GM19099 (cell line): ENCODE results near the gene FAM3A.

Source experiments
- POLR2A ChIP-seq: IDR thresholded peaks from 3 replicates; pipeline ENCODE4 v1.6.1; 2011; ENCODE audit warnings: low read depth; ENCODE audit not compliant: insufficient read length; ENCODE audit errors: extremely low read depth

FAM3A gene

DNA sequence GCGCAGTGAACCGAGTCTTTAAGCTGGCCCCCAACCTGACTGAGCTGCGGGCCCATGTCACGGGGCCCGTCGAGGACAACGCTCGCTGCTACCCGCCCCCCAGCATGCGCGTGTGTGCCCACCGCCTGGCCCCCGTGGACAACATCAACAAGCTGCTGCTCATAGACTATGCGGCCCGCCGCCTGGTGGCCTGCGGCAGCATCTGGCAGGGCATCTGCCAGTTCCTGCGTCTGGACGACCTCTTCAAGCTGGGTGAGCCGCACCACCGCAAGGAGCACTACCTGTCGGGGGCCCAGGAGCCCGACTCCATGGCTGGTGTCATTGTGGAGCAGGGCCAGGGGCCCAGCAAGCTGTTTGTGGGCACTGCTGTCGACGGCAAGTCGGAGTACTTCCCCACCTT is 55.7 kb downstream of the FAM3A start:
- no peak for TF ChIP-seq POLR2A

DNA sequence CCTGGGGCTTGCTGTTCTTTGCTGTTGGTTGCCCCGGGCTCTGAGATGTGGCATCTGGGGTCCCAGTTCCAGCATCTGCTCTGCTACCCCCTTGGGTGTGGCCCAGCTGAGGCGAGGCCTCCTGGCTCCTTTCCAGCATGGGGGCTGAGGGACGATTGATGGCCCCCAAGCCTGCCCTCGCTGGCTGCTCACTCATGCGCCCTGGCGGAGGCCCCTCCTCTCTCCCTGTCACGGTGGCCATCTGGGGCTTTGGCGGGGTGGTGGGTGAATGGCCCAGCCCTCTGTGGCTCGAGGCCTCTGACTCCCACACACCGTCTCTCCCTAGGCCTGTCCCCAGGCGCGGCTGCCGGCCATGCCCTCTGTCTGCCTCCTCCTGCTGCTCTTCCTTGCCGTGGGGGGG is 56.2 kb downstream of the FAM3A start:
- no peak for TF ChIP-seq POLR2A

DNA sequence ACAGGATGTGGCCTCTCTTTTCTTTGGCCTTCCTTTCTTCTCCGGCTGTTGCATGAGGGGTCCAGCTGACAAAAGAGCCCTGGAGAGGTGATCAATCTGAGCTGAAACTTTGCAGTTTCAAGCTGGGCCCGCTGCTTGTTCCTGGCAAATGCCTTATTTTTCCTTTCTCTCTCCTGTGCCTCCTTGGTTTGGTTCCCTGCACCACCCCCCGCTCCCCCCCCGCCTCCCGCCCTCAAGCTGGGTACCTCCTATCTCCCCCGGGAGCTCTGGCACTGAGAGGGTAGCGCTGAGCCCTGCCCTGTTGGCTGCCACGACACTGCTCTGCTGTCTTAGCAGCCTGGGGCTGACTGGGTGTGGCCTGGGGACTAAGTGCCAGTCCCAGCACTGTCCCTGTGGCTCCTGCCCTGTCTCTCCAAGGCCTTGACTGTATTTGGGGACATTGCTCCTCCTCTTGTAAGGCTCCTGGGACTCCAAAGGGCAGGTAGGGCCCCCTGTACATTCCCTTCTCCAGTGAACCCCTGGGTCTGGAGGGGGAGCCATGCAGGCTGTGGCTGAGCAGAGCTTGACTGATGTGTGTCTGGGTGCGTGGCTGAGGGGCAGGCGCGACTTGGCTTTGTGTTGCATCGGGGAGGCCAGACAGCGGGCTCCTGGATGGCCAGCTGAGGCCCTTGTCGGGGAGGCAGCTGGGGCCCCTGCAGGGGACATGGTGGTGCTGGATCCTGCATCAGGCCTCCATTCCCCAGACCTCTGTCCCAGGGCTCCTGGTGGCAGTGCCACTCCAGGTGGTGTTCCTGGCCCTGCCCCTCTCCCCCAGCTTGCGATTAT is 56.9 kb downstream of the FAM3A start:
- TF ChIP-seq POLR2A: no peak

DNA sequence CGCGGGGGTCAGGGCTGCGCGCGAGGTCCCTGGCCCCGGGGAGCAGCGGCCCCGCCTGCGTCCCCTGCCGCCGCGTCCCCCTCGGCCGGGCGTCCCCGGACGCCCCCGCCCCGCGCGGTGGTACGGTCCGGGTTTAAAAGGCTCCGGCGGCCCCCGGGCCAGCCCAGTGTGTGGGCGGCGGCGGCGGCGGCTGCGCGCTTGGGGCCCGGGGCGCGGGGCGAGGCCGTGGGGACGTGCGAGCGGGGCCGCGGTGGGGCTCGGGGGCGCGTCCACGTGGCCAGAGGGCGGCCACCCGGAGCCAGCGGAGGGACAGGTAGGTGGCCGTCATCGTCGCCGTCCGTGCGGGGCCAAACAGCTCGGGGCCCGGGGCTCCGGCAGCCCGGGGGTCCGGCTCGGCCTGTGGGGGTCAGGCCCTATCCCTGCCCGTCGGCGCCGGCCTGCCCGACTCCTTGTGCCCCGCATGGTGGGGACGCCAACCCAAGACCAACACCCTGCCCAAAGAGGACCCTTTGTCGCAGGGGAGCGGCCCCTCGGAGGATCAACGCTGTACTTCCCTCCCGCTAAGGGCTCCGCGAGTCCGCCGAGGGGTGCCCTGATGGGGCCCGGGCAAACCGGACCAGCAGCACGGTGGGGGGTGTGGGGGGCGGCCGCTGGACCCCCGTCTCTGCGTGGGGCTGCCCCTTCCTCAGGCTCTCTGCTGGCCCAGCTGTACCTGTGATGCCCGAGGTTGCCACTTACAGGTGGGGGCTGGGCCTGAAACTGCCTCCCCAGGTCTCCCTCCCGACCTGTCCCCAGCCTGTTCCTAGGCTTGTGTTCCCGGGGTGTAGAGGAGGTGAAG is 57.7 kb downstream of the FAM3A start, which contains the start of gene PLXNA3:
PLXNA3 (plus strand) TSS at position 166 of the 838 bp plus-strand sequence. CDS start 1,903 bp downstream, outside the sequence.
- peak; percentile 78 for TF ChIP-seq POLR2A

DNA sequence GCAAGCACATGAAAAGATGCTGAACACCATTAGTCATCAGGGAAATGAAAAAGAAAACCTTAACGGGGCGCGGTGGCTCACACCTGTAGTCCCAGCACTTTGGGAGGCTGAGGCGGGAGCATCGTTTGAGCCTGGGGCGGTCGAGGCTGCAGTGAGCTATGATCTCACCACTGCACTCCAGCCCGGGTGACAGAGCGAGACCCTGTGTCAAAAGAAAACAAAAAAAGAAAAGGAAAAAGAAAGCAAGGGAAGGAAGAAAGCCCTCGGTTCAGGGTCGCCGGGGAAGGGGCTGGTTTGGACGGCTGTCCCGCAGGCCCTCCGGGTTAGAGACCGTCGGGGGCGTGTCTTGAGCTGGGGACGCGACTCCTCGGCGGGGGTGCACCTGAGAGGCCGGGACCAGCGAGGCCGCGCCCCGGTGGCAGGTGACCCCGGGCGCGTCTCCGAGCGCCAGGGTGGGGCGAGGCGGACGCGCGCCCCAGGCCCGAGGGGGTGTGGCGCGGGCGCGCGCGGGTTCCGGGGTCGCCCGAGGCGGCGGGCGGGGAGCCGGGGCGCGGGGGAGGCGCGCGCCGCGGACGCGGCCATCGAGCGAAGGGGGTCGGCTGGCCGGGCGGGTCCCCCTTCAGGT is 58.4 kb downstream of the FAM3A start:
- TF ChIP-seq POLR2A: no peak
